ENCODE measurements around the gene GLRX.

The GLRX gene

DNA sequence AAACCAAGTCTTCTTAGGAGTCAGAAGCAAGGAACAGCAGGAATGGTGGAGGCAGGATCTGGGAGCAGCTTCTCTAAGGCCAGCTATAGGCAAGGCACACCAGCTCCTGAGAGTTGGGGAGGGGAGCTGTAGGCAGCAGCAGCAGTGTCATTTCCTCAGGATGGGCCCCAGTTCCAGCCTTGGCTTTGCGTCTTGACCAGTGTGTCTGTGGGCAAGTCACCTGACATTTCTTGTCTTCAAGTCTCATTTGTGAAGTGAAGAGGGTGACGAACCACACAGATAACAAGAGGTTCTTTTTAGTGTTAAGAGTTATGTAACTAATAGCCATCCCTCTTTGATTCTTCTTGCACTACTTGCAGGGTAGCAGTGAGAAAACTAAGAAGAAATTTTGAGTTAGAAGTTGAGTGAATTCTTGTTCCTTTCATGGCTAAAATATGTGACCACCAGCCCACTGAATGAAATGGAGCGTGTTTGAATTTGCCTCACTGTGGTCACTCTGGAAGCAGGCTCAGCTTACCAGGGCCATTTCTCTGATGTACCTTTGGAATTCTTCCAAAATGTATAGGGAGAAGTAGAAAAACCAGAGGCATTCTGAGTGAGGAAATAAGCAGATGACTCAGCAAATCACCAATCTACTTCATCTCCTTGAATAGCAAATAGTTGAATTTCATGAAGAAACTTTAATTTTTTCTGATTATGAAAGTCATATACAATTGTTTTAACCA is 49.0 kb downstream of the GLRX start:
- H3K79me2 ChIP-seq (ENCODE audit: low read length) = no peaks in the 10 kb centered on the region
- peaks cover 26% of the 10 kb centered on the region for H3K4me1 ChIP-seq (ENCODE audit: low read length)
- H3K27me3 ChIP-seq (replicated peaks; ENCODE audit: insufficient read depth, low read length) = no peaks in the 10 kb centered on the region
- no peaks in the 10 kb centered on the region for H4K20me1 ChIP-seq (ENCODE audit: insufficient read depth, low read length)
- H3K9me2 ChIP-seq (replicated peaks; ENCODE audit: insufficient read depth, low read length) = no peaks in the 10 kb centered on the region; the same call in 1 of the 2 replicates
- H3K9me3 ChIP-seq (replicated peaks; ENCODE audit: insufficient read depth, low read length) = no peaks in the 10 kb centered on the region
- H3K9ac ChIP-seq (ENCODE audit: low read length) = no peak overlapping the region
- no peak overlapping the region for H3K27ac ChIP-seq (ENCODE audit: low read length)
- no peak for DNase-seq
- no peak overlapping the region for H2AFZ ChIP-seq (ENCODE audit: low read length)
- no peak overlapping the region for H3K4me2 ChIP-seq (ENCODE audit: low read depth, low read length)
- no peaks in the 10 kb centered on the region for H3K36me3 ChIP-seq (replicated peaks; ENCODE audit: insufficient read depth, low read length)
- H3K4me3 ChIP-seq (ENCODE audit: low read length) = no peak overlapping the region
- H3F3A ChIP-seq (ENCODE audit: insufficient read depth, low read length) = no peaks in the 10 kb centered on the region
- TF ChIP-seq, protein P1, sequence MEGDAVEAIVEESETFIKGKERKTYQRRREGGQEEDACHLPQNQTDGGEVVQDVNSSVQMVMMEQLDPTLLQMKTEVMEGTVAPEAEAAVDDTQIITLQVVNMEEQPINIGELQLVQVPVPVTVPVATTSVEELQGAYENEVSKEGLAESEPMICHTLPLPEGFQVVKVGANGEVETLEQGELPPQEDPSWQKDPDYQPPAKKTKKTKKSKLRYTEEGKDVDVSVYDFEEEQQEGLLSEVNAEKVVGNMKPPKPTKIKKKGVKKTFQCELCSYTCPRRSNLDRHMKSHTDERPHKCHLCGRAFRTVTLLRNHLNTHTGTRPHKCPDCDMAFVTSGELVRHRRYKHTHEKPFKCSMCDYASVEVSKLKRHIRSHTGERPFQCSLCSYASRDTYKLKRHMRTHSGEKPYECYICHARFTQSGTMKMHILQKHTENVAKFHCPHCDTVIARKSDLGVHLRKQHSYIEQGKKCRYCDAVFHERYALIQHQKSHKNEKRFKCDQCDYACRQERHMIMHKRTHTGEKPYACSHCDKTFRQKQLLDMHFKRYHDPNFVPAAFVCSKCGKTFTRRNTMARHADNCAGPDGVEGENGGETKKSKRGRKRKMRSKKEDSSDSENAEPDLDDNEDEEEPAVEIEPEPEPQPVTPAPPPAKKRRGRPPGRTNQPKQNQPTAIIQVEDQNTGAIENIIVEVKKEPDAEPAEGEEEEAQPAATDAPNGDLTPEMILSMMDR (IDR thresholded peaks at IDR 0.05; ENCODE audit: low read length) = no peak
- TF ChIP-seq EZH2 (optimal IDR thresholded peaks at IDR 0.05; ENCODE audit: low read depth, low read length) (no peak), EZH2phosphoT487 (IDR thresholded peaks at IDR 0.05; ENCODE audit: low read length) (no peak)

DNA sequence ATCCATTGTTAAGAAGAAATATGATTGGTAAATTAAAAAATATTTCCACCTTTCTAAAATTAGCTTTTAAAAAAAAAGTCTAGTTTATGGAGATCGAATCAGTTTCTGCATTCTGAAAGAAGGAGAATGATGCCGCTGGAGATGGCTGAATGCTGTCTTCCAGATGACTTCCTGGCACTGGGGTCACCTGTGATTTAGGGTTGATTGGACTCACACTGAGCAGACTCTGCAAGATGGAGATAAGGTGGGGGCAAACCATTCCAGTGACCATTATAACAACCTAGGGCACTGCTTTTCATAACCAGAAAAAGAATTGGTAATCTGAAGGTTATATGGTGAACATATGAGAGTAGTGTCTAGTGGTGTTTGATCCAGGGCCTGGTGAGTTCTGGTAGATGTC is 50.6 kb downstream of the GLRX start:
- TF ChIP-seq, protein P1 (IDR thresholded peaks at IDR 0.05; ENCODE audit: low read length) = no peak
- TF ChIP-seq EZH2phosphoT487 (IDR thresholded peaks at IDR 0.05; ENCODE audit: low read length) = no peak
- no peak for TF ChIP-seq EZH2 (optimal IDR thresholded peaks at IDR 0.05; ENCODE audit: low read depth, low read length)
- Histone ChIP-seq H3K4me1 (ENCODE audit: low read length) (peaks cover 17% of the 10 kb centered on the region), H3K4me3 (ENCODE audit: low read length) (no peak overlapping the region), H3K27me3 (replicated peaks; ENCODE audit: insufficient read depth, low read length) (no peaks in the 10 kb centered on the region), H3K4me2 (ENCODE audit: low read depth, low read length) (no peak overlapping the region), H3K9ac (ENCODE audit: low read length) (no peak overlapping the region), H3K36me3 (replicated peaks; ENCODE audit: insufficient read depth, low read length) (no peaks in the 10 kb centered on the region), H2AFZ (ENCODE audit: low read length) (no peak overlapping the region), H3K9me3 (replicated peaks; ENCODE audit: insufficient read depth, low read length) (no peaks in the 10 kb centered on the region), H3K9me2 (replicated peaks; ENCODE audit: insufficient read depth, low read length) (no peaks in the 10 kb centered on the region; the same call in 1 of the 2 replicates), H4K20me1 (ENCODE audit: insufficient read depth, low read length) (no peaks in the 10 kb centered on the region), H3K27ac (ENCODE audit: low read length) (no peak overlapping the region), H3K79me2 (ENCODE audit: low read length) (no peaks in the 10 kb centered on the region), H3F3A (ENCODE audit: insufficient read depth, low read length) (no peaks in the 10 kb centered on the region)
- DNase-seq = no peak

DNA sequence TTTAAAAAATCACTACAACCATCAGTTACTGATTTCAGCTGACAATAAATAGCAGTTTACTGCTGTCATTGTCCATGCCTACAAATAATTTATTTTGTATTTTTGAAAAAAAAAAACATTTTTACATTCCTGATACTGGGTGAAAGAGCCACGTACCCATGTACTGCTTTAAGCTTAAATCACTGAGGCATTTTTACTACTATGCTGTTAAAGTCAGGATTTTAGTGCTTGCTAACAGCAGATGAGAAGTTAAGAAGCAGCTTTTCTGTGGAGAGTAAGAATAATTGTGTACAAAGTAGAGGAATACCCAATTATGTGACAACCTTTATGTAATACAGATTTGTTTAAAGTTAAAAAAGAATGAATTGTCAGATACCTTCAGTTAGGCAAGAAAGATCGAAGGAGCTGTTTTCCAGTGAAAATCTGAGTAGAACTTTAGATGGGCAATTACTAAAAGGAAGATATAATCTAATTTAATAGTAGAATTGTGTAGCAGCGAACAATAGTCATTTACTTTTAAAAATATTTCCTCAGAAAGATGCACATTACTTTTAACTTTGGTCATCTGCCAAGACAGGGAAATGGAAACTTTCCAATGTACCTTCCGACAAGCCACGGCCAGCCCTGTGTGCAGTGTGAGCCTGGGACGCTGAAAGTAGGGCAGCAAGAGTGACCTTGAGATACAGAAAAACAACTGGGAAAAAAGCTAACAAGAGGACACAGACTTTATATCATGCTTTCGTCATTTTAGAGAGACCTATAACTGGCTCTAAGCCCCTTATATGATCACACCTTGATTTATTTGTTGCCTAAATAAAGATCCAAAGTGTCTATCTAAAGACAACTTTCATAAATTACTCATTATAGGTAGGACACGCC is 51.5 kb downstream of the GLRX start:
- Histone ChIP-seq H2AFZ (ENCODE audit: low read length) (no peak overlapping the region), H3K4me2 (ENCODE audit: low read depth, low read length) (no peak overlapping the region), H3K4me1 (ENCODE audit: low read length) (peaks cover 12% of the 10 kb centered on the region), H3K79me2 (ENCODE audit: low read length) (no peaks in the 10 kb centered on the region), H3K9me2 (replicated peaks; ENCODE audit: insufficient read depth, low read length) (no peaks in the 10 kb centered on the region; the same call in 1 of the 2 replicates), H3F3A (ENCODE audit: insufficient read depth, low read length) (no peaks in the 10 kb centered on the region), H3K27ac (ENCODE audit: low read length) (no peak overlapping the region), H3K36me3 (replicated peaks; ENCODE audit: insufficient read depth, low read length) (no peaks in the 10 kb centered on the region), H3K27me3 (replicated peaks; ENCODE audit: insufficient read depth, low read length) (no peaks in the 10 kb centered on the region), H3K9me3 (replicated peaks; ENCODE audit: insufficient read depth, low read length) (no peaks in the 10 kb centered on the region), H4K20me1 (ENCODE audit: insufficient read depth, low read length) (no peaks in the 10 kb centered on the region), H3K9ac (ENCODE audit: low read length) (no peak overlapping the region), H3K4me3 (ENCODE audit: low read length) (no peak overlapping the region)
- TF ChIP-seq EZH2phosphoT487 (IDR thresholded peaks at IDR 0.05; ENCODE audit: low read length) (no peak), EZH2 (optimal IDR thresholded peaks at IDR 0.05; ENCODE audit: low read depth, low read length) (no peak)
- TF ChIP-seq, protein P1 (IDR thresholded peaks at IDR 0.05; ENCODE audit: low read length) = no peak
- no peak for DNase-seq

All from MM.1S (cell line).